Thyroid gland (tissue), 4 donors: Measurements from ENCODE around the gene VMAC. TPM values are rescaled to one million over a fixed set of nuclear protein-coding genes. Genes with fewer than 3 reads are reported as not detected.

Source experiments
- DNase-seq, 2 donors: peaks; one replicate each; pipeline ENCODE4 v3.0.0-alpha.2; 2019
- H3K27ac ChIP-seq, 3 donors: fragments of 200-600 bp; sonication (generic); 1 replicate in 2 of 3; 2 replicates in 1 of 3; pipeline ENCODE4 v1.5.1; 2016 to 2019; ENCODE audit warnings: mild to moderate bottlenecking in 1 of 3, moderate library complexity in 1 of 3
- H3K27me3 ChIP-seq: fragments of 200-600 bp; sonication (generic); one replicate; pipeline ENCODE4 v1.5.1; 2019
- H3K36me3 ChIP-seq, 2 donors: fragments of 200-600 bp; sonication (generic); one replicate each; pipeline ENCODE4 v1.5.1; 2016 to 2019
- H3K4me1 ChIP-seq, 2 donors: fragments of 200-600 bp; sonication (generic); one replicate each; pipeline ENCODE4 v1.5.1; 2017 to 2019
- H3K4me3 ChIP-seq, 3 donors: fragments of 200-600 bp; sonication (generic); replicated peaks in 1 of 3; 1 replicate in 2 of 3; 2 replicates in 1 of 3; pipeline ENCODE4 v1.5.1; 2016; ENCODE audit warnings: mild to moderate bottlenecking in 1 of 3
- H3K9me3 ChIP-seq: fragments of 200-600 bp; sonication (generic); one replicate; pipeline ENCODE4 v1.5.1; 2017
- CTCF ChIP-seq, 6 experiments: fragments of 200-600 bp in 3 of 6; fragments of 450-650 bp in 3 of 6; sonication (generic) in 3 of 6; IDR thresholded peaks; one replicate each; pipeline ENCODE4 v1.5.1; 2016 to 2019; ENCODE audit warnings: antibody characterized with exemption in 6 of 6, mild to moderate bottlenecking in 2 of 6, inconsistent platforms in 1 of 6, moderate library complexity in 1 of 6
- POLR2A ChIP-seq, 2 donors: fragments of 450-650 bp; IDR thresholded peaks; one replicate each; pipeline ENCODE4 v1.6.1; 2017; ENCODE audit warnings: antibody characterized with exemption in 2 of 2, mild to moderate bottlenecking in 2 of 2, moderate library complexity in 1 of 2
- WGBS, 2 donors: methylation state at CpG; one replicate each; pipeline ENCODE4 v1.1.5; 2017; 5-methylcytosine and 5-hydroxymethylcytosine counted together
- intact Hi-C: fragments of 100-400 bp; cut with DNase I; formaldehyde crosslinking; loops from one replicate; pipeline ENCODE4 v1.15.1; 2023
- total RNA-seq, 4 donors: library from RNA; depleted of rRNA; stranded (reverse); fragments of >200 nt; gene quantifications; one replicate each; pipeline ENCODE4 v1.2.3, GENCODE V29; 2016

The VMAC gene
- total RNA-seq, 4 donors from 2014 or later = 14.3 to 27.2 (median 17.8) TPM

- H3K36me3 ChIP-seq = no peaks in the 10 kb centered on the region
- WGBS, 2 donors = 84 to 85% methylated on average over 14 of the region's 14 CpGs
- no peaks in the 10 kb centered on the region for H3K9me3 ChIP-seq
- H3K4me3 ChIP-seq = no peak overlapping the region
- no peak overlapping the region for H3K27ac ChIP-seq
- H3K4me1 ChIP-seq = no peaks in the 10 kb centered on the region
- intact Hi-C loops = no loop called here
- no peak for DNase-seq
- no peaks in the 10 kb centered on the region for H3K27me3 ChIP-seq
- no peak for TF ChIP-seq POLR2A (IDR thresholded peaks at IDR 0.05)
- TF ChIP-seq CTCF (IDR thresholded peaks at IDR 0.05) = peak in 1 of 6 experiments; percentile 7
Measured at GRCh38 chr19:5864725-5865486, 39.8 kb upstream of the VMAC start.

- Histone ChIP-seq H3K27ac (no peak overlapping the region), H3K27me3 (no peaks in the 10 kb centered on the region), H3K4me3 (no peak overlapping the region), H3K4me1 (no peaks in the 10 kb centered on the region), H3K36me3 (no peaks in the 10 kb centered on the region), H3K9me3 (no peaks in the 10 kb centered on the region)
- no peak for DNase-seq
- whole genome bisulfite sequencing, 2 donors = 60 to 95% methylated on average over 1 to 7 of the region's 11 CpGs
- no peak for TF ChIP-seq POLR2A (IDR thresholded peaks at IDR 0.05)
- TF ChIP-seq CTCF (IDR thresholded peaks at IDR 0.05) = no peak
- intact Hi-C loops = no loop called here
Measured at GRCh38 chr19:5865772-5866171, 38.9 kb upstream of the VMAC start.

GRCh38 chr19:5867201-5868136 is 37.2 kb upstream of the VMAC start:
- no peaks in the 10 kb centered on the region for H3K27me3 ChIP-seq
- no peak overlapping the region for H3K4me3 ChIP-seq
- TF ChIP-seq POLR2A (IDR thresholded peaks at IDR 0.05) (no peak), CTCF (IDR thresholded peaks at IDR 0.05) (no peak)
- H3K9me3 ChIP-seq = no peaks in the 10 kb centered on the region
- H3K36me3 ChIP-seq = no peaks in the 10 kb centered on the region
- DNase-seq = no peak
- intact Hi-C loops = no loop called here
- H3K27ac ChIP-seq = no peak overlapping the region
- no peaks in the 10 kb centered on the region for H3K4me1 ChIP-seq
- 75 to 80% methylated on average over 19 to 29 of the region's 31 CpGs for WGBS, 2 donors

- intact Hi-C loops = no loop called here
- DNase-seq = no peak
- Histone ChIP-seq H3K36me3 (no peaks in the 10 kb centered on the region), H3K27me3 (no peaks in the 10 kb centered on the region), H3K4me3 (no peak overlapping the region), H3K27ac (no peak overlapping the region), H3K4me1 (no peaks in the 10 kb centered on the region), H3K9me3 (no peaks in the 10 kb centered on the region)
- 75% methylated on average over 12 of the region's 12 CpGs for WGBS, 2 donors
- TF ChIP-seq CTCF (IDR thresholded peaks at IDR 0.05) = no peak
- no peak for TF ChIP-seq POLR2A (IDR thresholded peaks at IDR 0.05)
Measured at GRCh38 chr19:5870986-5871394, 33.7 kb upstream of the VMAC start.
